ENCODE results near the gene ZAP70. TPM values are rescaled to one million over a fixed set of nuclear protein-coding genes. Genes with fewer than 3 reads are reported as not detected.

Gene ZAP70
- total RNA-seq, 4 donors from 2014 or later = 2.3 to 3.3 (median 3.1) TPM

- TF ChIP-seq, protein P1, sequence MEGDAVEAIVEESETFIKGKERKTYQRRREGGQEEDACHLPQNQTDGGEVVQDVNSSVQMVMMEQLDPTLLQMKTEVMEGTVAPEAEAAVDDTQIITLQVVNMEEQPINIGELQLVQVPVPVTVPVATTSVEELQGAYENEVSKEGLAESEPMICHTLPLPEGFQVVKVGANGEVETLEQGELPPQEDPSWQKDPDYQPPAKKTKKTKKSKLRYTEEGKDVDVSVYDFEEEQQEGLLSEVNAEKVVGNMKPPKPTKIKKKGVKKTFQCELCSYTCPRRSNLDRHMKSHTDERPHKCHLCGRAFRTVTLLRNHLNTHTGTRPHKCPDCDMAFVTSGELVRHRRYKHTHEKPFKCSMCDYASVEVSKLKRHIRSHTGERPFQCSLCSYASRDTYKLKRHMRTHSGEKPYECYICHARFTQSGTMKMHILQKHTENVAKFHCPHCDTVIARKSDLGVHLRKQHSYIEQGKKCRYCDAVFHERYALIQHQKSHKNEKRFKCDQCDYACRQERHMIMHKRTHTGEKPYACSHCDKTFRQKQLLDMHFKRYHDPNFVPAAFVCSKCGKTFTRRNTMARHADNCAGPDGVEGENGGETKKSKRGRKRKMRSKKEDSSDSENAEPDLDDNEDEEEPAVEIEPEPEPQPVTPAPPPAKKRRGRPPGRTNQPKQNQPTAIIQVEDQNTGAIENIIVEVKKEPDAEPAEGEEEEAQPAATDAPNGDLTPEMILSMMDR (IDR thresholded peaks at IDR 0.05; ENCODE audit: low read depth) = no peak
Observed at GRCh38 chr2:97715951-97716694, 2.7 kb downstream of the ZAP70 start.

GRCh38 chr2:97716695-97717612, 3.6 kb downstream of the ZAP70 start:
- TF ChIP-seq, protein P1 (IDR thresholded peaks at IDR 0.05; ENCODE audit: low read depth) = no peak

DNA sequence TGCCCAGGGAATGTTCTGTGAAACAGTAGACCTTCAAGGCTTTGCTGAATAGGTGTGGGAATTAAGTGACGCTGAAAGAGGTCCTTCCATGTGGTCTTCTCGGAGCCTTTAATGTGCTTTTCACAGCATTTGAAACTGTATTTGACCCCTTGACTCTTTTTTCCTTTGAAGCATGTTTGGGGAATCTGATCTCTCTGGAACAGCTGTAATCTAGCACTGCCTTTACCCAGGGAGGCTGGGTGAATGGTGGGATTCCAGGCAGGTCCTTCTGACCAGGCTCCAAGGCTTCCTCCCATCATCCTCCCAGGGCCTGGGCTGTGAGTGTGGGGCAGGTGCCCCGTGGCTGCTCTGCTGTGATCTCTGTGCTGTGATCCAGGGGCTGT, 4.2 kb downstream of the ZAP70 start:
- TF ChIP-seq, protein P1 (IDR thresholded peaks at IDR 0.05; ENCODE audit: low read depth) = no peak

- TF ChIP-seq, protein P1 (IDR thresholded peaks at IDR 0.05; ENCODE audit: low read depth) = no peak
Observed at GRCh38 chr2:97718051-97718882, 4.9 kb downstream of the ZAP70 start.

DNA sequence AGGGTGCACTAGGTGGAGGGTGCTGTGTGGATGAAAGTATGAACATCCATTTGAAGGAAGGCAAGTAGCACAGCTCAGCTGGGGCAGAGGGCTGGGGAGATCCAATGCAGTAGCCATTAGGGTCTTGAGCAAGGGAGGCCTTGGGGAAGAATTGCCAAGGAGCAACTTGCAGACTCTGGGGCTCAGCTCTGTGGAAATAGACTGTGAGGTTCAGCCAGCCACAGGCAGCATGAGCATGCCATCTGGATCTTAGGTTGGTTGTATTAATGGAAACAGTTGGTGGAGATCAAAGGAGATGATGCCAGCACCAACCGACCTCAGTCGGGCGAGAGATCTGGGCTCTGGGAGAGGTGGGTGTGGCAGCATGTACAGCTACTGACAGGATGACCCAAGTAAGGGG, 5.6 kb downstream of the ZAP70 start:
- TF ChIP-seq, protein P1 (IDR thresholded peaks at IDR 0.05; ENCODE audit: low read depth) = no peak

- TF ChIP-seq, protein P1 (IDR thresholded peaks at IDR 0.05; ENCODE audit: low read depth) = no peak
Observed at GRCh38 chr2:97719362-97720155, 6.2 kb downstream of the ZAP70 start.

Measured in subcutaneous adipose tissue (tissue), 4 donors.